ENCODE data around the gene KDM7A.

KDM7A gene

GRCh38 chr7:140084142-140084655 lies 92.6 kb downstream of the KDM7A start:
- no peak for DNase-seq (ENCODE audit: low read depth, low spot score)

DNA sequence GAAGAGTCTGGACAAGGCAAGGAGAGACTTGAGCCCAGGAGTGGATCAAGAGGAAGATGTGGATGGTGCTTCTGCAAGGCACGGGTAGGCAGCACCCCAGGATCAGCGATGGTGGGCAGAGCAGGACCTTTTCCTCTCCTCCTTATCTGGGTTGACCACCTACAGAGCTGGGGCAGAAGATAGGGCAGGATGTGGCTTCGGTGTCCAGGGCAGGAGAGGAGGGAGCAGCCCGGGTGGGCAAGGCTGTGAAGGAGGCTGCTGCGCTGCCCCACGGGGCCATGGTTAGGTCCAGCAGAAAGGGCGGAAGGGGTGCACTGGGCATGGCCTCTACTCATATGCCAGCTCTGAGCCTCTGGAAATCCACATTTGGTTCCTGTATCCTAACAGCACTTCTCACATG lies 94.0 kb downstream of the KDM7A start:
- DNase-seq (ENCODE audit: low read depth, low spot score) = no peak

DNA sequence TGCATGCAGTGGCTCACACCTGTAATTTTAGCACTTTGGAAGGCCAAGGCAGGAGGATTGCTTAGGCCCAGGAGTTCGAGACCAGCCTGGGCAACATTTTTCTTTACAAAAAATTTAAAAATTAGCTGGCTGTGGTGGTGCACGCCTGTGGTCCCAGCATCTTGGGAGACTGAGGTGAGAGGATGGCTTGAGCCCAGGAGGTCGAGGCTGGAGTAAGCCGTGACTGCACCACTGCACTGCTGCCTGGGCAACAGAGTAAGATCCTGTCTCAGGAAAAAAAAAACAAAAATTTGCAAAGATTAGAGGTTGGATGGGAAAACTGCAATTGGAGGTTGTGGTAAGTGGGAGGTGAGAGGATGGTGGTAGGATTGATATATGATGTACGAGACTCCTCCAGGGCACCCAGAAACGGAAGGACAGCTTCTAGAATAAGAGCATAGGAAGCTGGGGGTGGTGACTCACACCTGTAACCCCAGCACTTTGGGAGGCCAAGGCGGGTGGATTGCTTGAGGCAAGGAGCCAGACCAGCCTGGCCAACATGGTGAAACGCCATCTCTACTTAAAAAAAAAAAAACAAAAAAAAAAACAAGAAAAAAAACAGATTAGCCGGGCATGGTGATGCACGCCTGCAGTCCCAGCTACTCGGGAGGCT lies 94.9 kb downstream of the KDM7A start:
- DNase-seq (ENCODE audit: low read depth, low spot score) = no peak

GRCh38 chr7:140080919-140081318 lies 95.9 kb downstream of the KDM7A start:
- no peak for DNase-seq (ENCODE audit: low read depth, low spot score)

DNA sequence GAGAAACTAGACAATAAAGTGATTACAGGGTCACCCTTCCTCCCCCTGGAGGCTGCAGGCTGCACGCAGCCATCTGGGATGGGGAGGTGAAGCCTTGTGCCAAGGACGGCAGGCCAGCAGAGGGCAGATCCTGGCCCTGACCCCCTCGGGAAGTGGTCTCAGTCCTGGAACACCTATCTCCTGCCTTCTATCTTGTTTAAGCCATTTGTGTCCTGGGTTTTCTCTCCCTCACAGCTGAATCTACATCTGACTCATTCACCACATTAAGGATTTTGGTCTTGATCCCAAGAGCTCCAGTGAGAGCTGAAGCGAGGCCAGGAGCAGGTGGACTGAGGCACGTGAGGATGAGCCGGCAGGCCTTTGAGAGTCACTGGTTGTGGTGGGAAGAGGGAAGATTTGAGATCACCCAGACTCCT lies 97.7 kb downstream of the KDM7A start:
- no peak for DNase-seq (ENCODE audit: low read depth, low spot score)

GRCh38 chr7:140078392-140078791 lies 98.4 kb downstream of the KDM7A start:
- no peak for DNase-seq (ENCODE audit: low read depth, low spot score)

- no peak for DNase-seq (ENCODE audit: low read depth, low spot score)
These were observed 102.0 kb downstream of the KDM7A start for GRCh38 chr7:140074780-140075179.

DNA sequence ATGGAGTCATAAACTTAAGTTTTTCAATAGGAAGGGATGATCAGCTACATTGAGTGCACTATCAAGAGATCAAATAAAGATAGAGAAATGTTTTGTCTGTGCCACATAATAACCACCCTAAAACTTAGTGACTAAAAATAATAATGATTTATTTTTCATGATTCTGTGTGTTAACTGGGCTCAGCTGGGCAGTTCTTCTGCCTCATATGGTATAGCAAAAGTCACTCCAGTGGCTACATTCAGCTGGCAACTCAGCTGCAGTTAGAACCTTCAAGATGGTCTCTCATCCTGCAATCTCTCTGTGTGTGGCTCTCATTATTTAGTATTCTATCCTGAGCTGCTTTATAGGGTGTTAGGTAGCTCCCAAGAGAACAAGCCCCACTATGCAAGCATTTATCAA lies 106.2 kb downstream of the KDM7A start:
- no peak for DNase-seq (ENCODE audit: low read depth, low spot score)

DNA sequence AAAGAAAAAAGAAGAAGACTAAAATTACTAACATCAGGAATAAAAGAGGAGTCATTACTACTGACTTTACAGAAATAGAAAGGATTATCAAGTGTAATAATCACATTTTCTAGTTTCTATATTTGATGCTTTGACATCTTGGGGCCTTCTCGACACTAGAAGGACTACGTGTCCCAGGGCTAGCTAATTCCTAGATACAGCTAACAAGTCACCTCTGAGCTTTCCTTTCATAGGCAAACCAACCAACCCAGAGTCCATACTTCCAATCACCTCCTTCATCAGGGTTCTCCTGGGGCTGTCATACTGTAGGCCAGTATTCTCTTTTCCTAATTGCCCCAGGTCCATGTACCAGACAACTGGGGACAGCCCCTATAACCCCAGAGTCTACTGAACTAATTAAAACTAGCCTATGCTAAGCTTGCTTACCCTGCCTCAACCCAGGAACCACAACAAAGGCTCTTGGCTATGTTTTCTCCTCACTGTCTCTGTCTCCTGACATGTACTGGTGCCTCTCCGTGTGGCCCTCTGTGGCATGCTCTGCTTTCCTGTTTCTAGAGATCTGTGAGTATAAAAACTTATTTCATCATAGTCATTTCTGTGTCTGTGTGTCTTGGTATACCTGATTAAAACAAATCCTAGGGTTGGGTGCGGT lies 107.4 kb downstream of the KDM7A start:
- no peak for DNase-seq (ENCODE audit: low read depth, low spot score)

GRCh38 chr7:140068033-140068432 lies 108.8 kb downstream of the KDM7A start:
- DNase-seq (ENCODE audit: low read depth, low spot score) = no peak

DNA sequence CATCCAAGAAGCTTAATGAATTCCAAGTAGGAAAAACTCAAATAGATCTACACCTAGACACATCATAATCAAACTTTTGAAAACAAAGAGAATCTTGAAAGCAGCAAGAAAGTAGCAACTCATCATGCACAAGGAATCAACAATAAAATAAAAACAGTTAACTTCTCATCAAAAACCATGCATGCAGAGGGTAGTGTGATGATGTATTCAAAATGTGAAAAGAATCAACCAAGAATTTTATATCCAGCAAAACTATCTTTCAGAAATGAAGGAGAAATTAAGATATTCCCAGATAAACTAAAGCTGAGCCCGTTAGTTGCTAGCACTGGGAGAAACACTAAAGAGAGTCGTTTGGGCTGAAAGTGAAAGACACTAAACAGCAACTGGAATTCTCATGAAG lies 109.7 kb downstream of the KDM7A start:
- DNase-seq (ENCODE audit: low read depth, low spot score) = no peak

DNA sequence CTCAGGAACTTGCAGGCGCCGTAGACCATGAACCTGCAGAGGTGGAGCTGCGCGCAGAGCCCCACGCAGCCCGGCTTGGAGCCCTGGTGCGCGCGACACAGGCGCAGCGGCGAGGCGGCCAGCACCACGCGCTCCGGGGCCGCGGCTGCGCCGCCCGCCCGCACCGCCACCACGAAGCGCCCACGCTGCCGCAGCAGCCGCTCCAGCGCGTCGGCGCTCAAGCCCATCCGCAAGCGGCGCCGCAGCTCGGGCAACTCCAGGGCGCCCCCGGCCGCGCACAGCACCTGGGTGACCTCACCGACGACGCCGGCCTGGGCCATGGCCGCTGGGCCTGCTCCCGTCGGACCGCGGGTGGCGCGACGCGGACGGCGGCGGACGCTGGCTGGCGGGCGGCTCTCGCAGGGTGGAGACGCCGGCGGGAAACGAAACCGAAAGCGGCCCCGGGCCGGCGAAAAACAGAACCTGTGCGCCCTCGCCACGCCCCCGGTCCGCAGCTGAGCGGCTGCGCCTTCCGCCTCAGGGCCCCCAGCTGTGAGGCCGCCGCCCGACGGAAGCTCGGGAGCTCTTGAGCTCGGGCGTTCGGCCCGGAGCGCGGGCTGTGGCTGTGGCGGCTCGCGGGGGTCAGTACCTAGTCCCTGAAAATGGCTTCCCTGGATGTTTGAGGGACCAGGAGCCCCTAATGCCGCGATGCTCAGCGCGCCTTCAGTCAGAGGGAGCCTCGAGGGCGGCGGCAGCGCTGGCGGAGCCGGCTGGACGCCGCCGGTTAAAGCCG lies 114.1 kb downstream of the KDM7A start, which contains the start of gene PARP12:
Gene PARP12, minus strand, starts transcription at position 424 of the 772 bp plus-strand sequence. Its CDS starts 104 bp downstream, at position 320.
- DNase-seq (ENCODE audit: low read depth, low spot score) = peak; percentile 60

DNA sequence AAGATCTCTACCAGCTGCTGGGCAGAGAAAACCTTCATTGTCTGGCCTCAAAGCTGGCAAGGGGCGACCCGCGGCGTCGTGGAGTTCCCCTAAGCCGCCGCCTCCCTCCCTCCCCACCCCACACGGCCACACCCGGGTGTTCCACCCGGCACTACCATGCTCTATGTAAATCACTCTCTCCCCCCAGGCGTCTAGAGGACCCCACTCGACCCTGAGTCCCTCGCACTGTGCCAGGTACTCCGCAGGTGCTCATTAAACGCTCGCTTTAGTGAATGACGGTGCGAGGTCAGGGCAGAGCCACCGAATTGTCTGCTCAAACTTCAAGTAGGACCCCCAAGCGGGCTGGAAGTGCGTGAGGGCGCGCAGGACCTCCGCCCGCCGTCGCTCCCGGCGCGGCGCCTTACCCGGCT lies 114.7 kb downstream of the KDM7A start:
- DNase-seq (ENCODE audit: low read depth, low spot score) = no peak

GRCh38 chr7:140061607-140061930 lies 115.2 kb downstream of the KDM7A start:
- no peak for DNase-seq (ENCODE audit: low read depth, low spot score)

GRCh38 chr7:140060788-140061606 lies 115.8 kb downstream of the KDM7A start:
- DNase-seq (ENCODE audit: low read depth, low spot score) = no peak

- DNase-seq (ENCODE audit: low read depth, low spot score) = no peak
These were observed 116.5 kb downstream of the KDM7A start for GRCh38 chr7:140060243-140060630.

GRCh38 chr7:140059273-140060242 lies 117.2 kb downstream of the KDM7A start:
- no peak for DNase-seq (ENCODE audit: low read depth, low spot score)

GRCh38 chr7:140058517-140058916 lies 118.3 kb downstream of the KDM7A start:
- no peak for DNase-seq (ENCODE audit: low read depth, low spot score)

- no peak for DNase-seq (ENCODE audit: low read depth, low spot score)
These were observed 119.6 kb downstream of the KDM7A start for GRCh38 chr7:140057143-140057535.

GRCh38 chr7:140056431-140057142 lies 120.2 kb downstream of the KDM7A start:
- DNase-seq (ENCODE audit: low read depth, low spot score) = no peak
